H9 (cell line): ENCODE results near the gene LRRC42. TPM values are rescaled to one million over a fixed set of nuclear protein-coding genes. Genes with fewer than 3 reads are reported as not detected.

Experiments used
- DNase-seq: peaks from one replicate; pipeline ENCODE4 v3.0.0-alpha.2; 2017
- H2AFZ ChIP-seq: one replicate; pipeline ENCODE4 v1.6.1; 2013; ENCODE audit warnings: mild to moderate bottlenecking, low read length, control low read depth, moderate library complexity
- H2AK5ac ChIP-seq: 2 replicates; pipeline ENCODE4 v1.6.1; 2013; ENCODE audit warnings: low read length, control low read depth, mixed read lengths; ENCODE audit not compliant: insufficient read length
- H2BK120ac ChIP-seq: one replicate; pipeline ENCODE4 v1.6.1; 2013; ENCODE audit warnings: low read depth, mild to moderate bottlenecking, low read length, control low read depth, inconsistent platforms; ENCODE audit not compliant: poor library complexity, severe bottlenecking
- H2BK12ac ChIP-seq: 2 replicates; pipeline ENCODE4 v1.6.1; 2013; ENCODE audit warnings: low read length, control low read depth, mixed read lengths, low read depth; ENCODE audit not compliant: insufficient read length
- H2BK15ac ChIP-seq: 2 replicates; pipeline ENCODE4 v1.6.1; 2013; ENCODE audit warnings: low read depth, low read length, control low read depth
- H2BK20ac ChIP-seq: one replicate; pipeline ENCODE4 v1.6.1; 2013; ENCODE audit warnings: low read depth, mild to moderate bottlenecking, low read length, control low read depth, inconsistent platforms; ENCODE audit not compliant: poor library complexity, severe bottlenecking
- H2BK5ac ChIP-seq: 2 replicates; pipeline ENCODE4 v1.6.1; 2013; ENCODE audit warnings: low read length, control low read depth, mixed read lengths; ENCODE audit not compliant: insufficient read length
- H3K14ac ChIP-seq: 2 replicates; pipeline ENCODE4 v1.6.1; 2013; ENCODE audit warnings: low read length, control low read depth; ENCODE audit not compliant: insufficient read depth
- H3K18ac ChIP-seq: 2 replicates; pipeline ENCODE4 v1.6.1; 2013; ENCODE audit warnings: low read depth, mild to moderate bottlenecking, mixed read lengths, low read length, control low read depth; ENCODE audit not compliant: insufficient read length
- H3K23ac ChIP-seq: 2 replicates; pipeline ENCODE4 v1.6.1; 2013; ENCODE audit warnings: low read length, control low read depth, mixed read lengths, low read depth; ENCODE audit not compliant: insufficient read length
- H3K23me2 ChIP-seq: 2 replicates; pipeline ENCODE4 v1.6.1; 2013; ENCODE audit warnings: low read depth, mild to moderate bottlenecking, mixed read lengths, low read length, control low read depth; ENCODE audit not compliant: insufficient read length, poor library complexity, severe bottlenecking
- H3K27ac ChIP-seq: 2 replicates; pipeline ENCODE4 v1.5.1; 2013; ENCODE audit warnings: low read length, control low read depth, mixed read lengths, low read depth; ENCODE audit not compliant: insufficient read length
- H3K27me3 ChIP-seq: 2 replicates; pipeline ENCODE4 v1.6.1; 2013; ENCODE audit warnings: low read length, control low read depth, inconsistent platforms; ENCODE audit not compliant: insufficient read depth
- H3K4ac ChIP-seq: 2 replicates; pipeline ENCODE4 v1.6.1; 2013; ENCODE audit warnings: low read depth, mild to moderate bottlenecking, control low read depth, inconsistent platforms, low read length, moderate library complexity
- H3K4me1 ChIP-seq: 2 replicates; pipeline ENCODE4 v1.6.1; 2013; ENCODE audit warnings: low read length, control low read depth, inconsistent platforms; ENCODE audit not compliant: insufficient read depth
- H3K4me2 ChIP-seq: 2 replicates; pipeline ENCODE4 v1.6.1; 2013; ENCODE audit warnings: low read length, control low read depth, mixed read lengths; ENCODE audit not compliant: insufficient read length, insufficient read depth
- H3K56ac ChIP-seq: 2 replicates; pipeline ENCODE4 v1.6.1; 2013; ENCODE audit warnings: low read depth, mild to moderate bottlenecking, mixed read lengths, low read length, control low read depth; ENCODE audit not compliant: insufficient read length
- H3K79me1 ChIP-seq: 2 replicates; pipeline ENCODE4 v1.6.1; 2013; ENCODE audit warnings: low read depth, mild to moderate bottlenecking, moderate library complexity, low read length, control low read depth, inconsistent platforms; ENCODE audit not compliant: insufficient read depth, poor library complexity, severe bottlenecking
- H3K79me2 ChIP-seq: 2 replicates; pipeline ENCODE4 v1.6.1; 2013; ENCODE audit warnings: low read length, control low read depth, inconsistent platforms; ENCODE audit not compliant: insufficient read depth
- H3K9ac ChIP-seq: 2 replicates; pipeline ENCODE4 v1.6.1; 2013; ENCODE audit warnings: low read length, control low read depth, mixed read lengths; ENCODE audit not compliant: insufficient read length; ENCODE audit errors: extremely low read depth
- H3K9me3 ChIP-seq: one replicate; pipeline ENCODE4 v1.6.1; 2013; ENCODE audit warnings: low read depth, low read length, inconsistent platforms; ENCODE audit not compliant: control insufficient read depth
- H3T11ph ChIP-seq: one replicate; pipeline ENCODE4 v1.6.1; 2013; ENCODE audit warnings: mild to moderate bottlenecking, low read length, control low read depth, inconsistent platforms
- H4K20me1 ChIP-seq: one replicate; pipeline ENCODE4 v1.6.1; 2013; ENCODE audit not compliant: control insufficient read depth, insufficient read length, insufficient read depth
- H4K5ac ChIP-seq: 2 replicates; pipeline ENCODE4 v1.6.1; 2013; ENCODE audit warnings: low read depth, mild to moderate bottlenecking, mixed read lengths, low read length, control low read depth; ENCODE audit not compliant: insufficient read length
- H4K8ac ChIP-seq: replicated peaks from 2 replicates; pipeline ENCODE4 v1.6.1; 2013; ENCODE audit warnings: low read length, control low read depth, mixed read lengths, low read depth; ENCODE audit not compliant: insufficient read length
- H4K91ac ChIP-seq: 2 replicates; pipeline ENCODE4 v1.6.1; 2013; ENCODE audit warnings: low read depth, mild to moderate bottlenecking, moderate library complexity, mixed read lengths, low read length, control low read depth; ENCODE audit not compliant: insufficient read length
- H3K27ac Mint-ChIP-seq, 3 experiments: 2 replicates in 2 of 3; 3 replicates in 1 of 3; pipeline ENCODE4 v1.8.0; 2020 to 2021; ENCODE audit warnings: mixed read lengths in 3 of 3, mild to moderate bottlenecking in 1 of 3, moderate library complexity in 1 of 3
- H3K27me3 Mint-ChIP-seq: 2 replicates; pipeline ENCODE4 v1.8.0; 2021; ENCODE audit warnings: low read depth, mild to moderate bottlenecking, moderate library complexity, mixed read lengths
- H3K36me3 Mint-ChIP-seq, 3 experiments: 2 replicates in 2 of 3; 3 replicates in 1 of 3; pipeline ENCODE4 v1.8.0; 2020 to 2021; ENCODE audit warnings: low read depth in 3 of 3, mixed read lengths in 3 of 3; ENCODE audit not compliant: insufficient read depth in 1 of 3
- H3K4me1 Mint-ChIP-seq, 2 experiments: 2 replicates each; pipeline ENCODE4 v1.8.0; 2020; ENCODE audit warnings: mixed read lengths in 2 of 2
- H3K4me3 Mint-ChIP-seq, 2 experiments: 2 replicates in 1 of 2; 3 replicates in 1 of 2; pipeline ENCODE4 v1.8.0; 2020 to 2021; ENCODE audit warnings: mild to moderate bottlenecking in 2 of 2, mixed read lengths in 2 of 2, moderate library complexity in 1 of 2
- H3K9me3 Mint-ChIP-seq, 2 experiments: 2 replicates in 1 of 2; 3 replicates in 1 of 2; pipeline ENCODE4 v1.8.0; 2020; ENCODE audit warnings: mild to moderate bottlenecking in 2 of 2, mixed read lengths in 2 of 2, moderate library complexity in 1 of 2
- WGBS: extraction: QIAGEN DNeasy Blood & Tissue Kit; methylation state at CpG from one replicate; pipeline ENCODE4 v1.1.7; 2013; ENCODE audit warnings: missing lambda C conversion rate, low lambda C conversion rate, mixed read lengths; ENCODE audit not compliant: insufficient read length; ENCODE audit errors: extremely low coverage; 5-methylcytosine and 5-hydroxymethylcytosine counted together
- total RNA-seq: library from RNA; stranded (reverse); gene quantifications from 2 replicates; pipeline ENCODE4 v1.2.1, GENCODE V29; 2021
- TF ChIP-seq, protein P1 (sequence below): fragments of 200-600 bp; sonication (generic); conservative IDR thresholded peaks from 3 replicates; pipeline ENCODE4 v1.8.0; 2021; ENCODE audit warnings: antibody characterized with exemption, mild to moderate bottlenecking

Gene LRRC42
- total RNA-seq, 1 experiment from 2014 or later: 36.3 TPM

DNA sequence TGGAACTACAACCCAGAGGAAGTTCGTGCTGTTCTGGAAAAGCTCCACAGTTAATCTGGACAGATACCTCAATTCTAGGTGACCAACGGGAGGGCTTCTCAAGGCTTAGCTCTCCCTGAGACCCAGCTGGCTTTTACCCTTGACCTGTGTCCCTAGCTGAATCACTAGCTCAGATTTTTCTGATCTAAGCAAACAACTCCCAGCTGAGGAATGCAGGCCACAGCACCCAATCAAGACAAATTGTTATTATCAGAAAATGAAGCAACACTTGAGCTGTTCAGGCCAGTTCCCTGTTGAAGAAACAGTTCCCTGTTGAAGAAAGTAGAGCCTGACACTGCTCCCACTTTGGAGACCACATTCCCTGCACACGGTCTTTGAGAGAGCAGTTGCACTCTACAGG, 36.2 kb upstream of the LRRC42 start:
- WGBS: no CpG with 5 or more reads among the region's 3 CpGs
- Histone ChIP-seq H3K9ac (no peak overlapping the region), H2BK20ac (no peak overlapping the region), H3K23me2 (no peaks in the 10 kb centered on the region), H3K23ac (no peak overlapping the region), H2BK5ac (no peak overlapping the region), H3K18ac (no peak overlapping the region), H3K9me3 (no peaks in the 10 kb centered on the region), H3K4me1 (peaks cover 14% of the 10 kb centered on the region; the same call in 1 of the 2 replicates), H3K79me2 (no peaks in the 10 kb centered on the region), H4K91ac (no peak overlapping the region), H4K8ac (no peak overlapping the region), H3T11ph (no peak overlapping the region), H2BK120ac (no peak overlapping the region), H3K27ac (no peak overlapping the region), H3K14ac (no peak overlapping the region), H2AK5ac (no peak overlapping the region), H4K5ac (no peak overlapping the region), H2BK12ac (no peak overlapping the region), H3K56ac (no peak overlapping the region), H3K4me2 (no peak overlapping the region), H2AFZ (no peak overlapping the region), H3K27me3 (no peaks in the 10 kb centered on the region), H3K79me1 (no peaks in the 10 kb centered on the region), H3K4ac (no peak overlapping the region), H2BK15ac (no peak overlapping the region), H4K20me1 (no peaks in the 10 kb centered on the region)
- H3K27ac Mint-ChIP-seq: no peak overlapping the region
- no peaks in the 10 kb centered on the region; the same call in 1 of the 2 replicates for H3K27me3 Mint-ChIP-seq
- peaks cover 0 to 3% (median 3%) of the 10 kb centered on the region in 3 experiments; a peak in 1 of 7 replicates for H3K36me3 Mint-ChIP-seq
- H3K4me1 Mint-ChIP-seq: peaks cover 19 to 23% of the 10 kb centered on the region in 2 experiments
- no peaks in the 10 kb centered on the region for H3K9me3 Mint-ChIP-seq
- TF ChIP-seq, protein P1, sequence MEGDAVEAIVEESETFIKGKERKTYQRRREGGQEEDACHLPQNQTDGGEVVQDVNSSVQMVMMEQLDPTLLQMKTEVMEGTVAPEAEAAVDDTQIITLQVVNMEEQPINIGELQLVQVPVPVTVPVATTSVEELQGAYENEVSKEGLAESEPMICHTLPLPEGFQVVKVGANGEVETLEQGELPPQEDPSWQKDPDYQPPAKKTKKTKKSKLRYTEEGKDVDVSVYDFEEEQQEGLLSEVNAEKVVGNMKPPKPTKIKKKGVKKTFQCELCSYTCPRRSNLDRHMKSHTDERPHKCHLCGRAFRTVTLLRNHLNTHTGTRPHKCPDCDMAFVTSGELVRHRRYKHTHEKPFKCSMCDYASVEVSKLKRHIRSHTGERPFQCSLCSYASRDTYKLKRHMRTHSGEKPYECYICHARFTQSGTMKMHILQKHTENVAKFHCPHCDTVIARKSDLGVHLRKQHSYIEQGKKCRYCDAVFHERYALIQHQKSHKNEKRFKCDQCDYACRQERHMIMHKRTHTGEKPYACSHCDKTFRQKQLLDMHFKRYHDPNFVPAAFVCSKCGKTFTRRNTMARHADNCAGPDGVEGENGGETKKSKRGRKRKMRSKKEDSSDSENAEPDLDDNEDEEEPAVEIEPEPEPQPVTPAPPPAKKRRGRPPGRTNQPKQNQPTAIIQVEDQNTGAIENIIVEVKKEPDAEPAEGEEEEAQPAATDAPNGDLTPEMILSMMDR: no peak
- no peak overlapping the region for H3K4me3 Mint-ChIP-seq
- DNase-seq: no peak
